NCI-H1694 treated with DMSO at 0.1 percent for 48 hours (cell line): ENCODE data around the gene TAF6L.
"Not testable (repeated sequence)": the region's sequence is repeated elsewhere in the genome, so short reads cannot be mapped to it uniquely, and the experiment has no call there.

ENCODE experiments used
- DNase-seq: peaks from one replicate; lab custom pipeline; 2025; lab: John Stamatoyannopoulos, UW

Gene TAF6L, protein sequence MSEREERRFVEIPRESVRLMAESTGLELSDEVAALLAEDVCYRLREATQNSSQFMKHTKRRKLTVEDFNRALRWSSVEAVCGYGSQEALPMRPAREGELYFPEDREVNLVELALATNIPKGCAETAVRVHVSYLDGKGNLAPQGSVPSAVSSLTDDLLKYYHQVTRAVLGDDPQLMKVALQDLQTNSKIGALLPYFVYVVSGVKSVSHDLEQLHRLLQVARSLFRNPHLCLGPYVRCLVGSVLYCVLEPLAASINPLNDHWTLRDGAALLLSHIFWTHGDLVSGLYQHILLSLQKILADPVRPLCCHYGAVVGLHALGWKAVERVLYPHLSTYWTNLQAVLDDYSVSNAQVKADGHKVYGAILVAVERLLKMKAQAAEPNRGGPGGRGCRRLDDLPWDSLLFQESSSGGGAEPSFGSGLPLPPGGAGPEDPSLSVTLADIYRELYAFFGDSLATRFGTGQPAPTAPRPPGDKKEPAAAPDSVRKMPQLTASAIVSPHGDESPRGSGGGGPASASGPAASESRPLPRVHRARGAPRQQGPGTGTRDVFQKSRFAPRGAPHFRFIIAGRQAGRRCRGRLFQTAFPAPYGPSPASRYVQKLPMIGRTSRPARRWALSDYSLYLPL

DNA sequence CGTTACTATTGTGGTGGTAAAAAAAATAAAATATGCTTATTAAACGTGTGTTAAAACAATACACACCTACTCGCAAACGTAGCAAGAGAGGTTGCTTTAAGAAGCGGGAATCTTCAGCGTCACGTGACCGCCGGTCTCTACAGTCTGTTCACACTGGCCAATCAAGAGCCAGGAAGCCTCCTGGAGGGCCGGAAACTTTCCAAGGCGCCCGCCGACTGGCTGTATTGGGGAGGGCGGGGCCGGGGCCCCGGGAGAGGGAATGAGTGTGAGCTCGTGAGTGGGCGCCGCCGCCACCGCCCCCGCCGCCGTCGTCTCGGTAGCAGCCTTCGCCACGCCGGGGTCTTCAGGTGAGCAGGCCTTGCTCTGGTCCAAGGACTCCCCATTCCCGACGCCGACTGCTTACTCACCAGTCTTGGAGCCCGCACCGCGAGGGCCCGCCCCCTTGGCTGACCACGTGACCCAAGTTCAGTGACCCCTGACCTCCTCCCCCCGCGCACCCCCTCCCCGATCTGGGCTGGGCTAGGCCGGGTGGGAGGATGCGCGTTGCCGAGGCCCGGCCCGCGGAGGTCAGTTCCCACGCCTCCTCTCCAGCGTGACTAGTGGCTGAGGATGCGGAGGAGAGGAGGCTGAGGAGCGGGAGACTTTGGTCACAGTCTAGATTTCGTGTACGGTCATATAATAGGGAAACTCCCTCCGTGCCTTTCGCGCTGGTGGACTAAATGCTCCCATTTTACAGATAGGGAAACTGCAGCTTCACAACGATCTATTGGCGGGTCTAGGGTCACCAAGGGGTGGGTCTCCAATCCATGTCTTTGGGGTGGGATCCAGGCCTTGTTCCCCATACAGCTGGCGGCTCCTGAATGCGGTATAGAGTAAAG, at the start of gene TAF6L:
TSS of gene TAF6L (plus strand) at position 253 of the 878 bp plus-strand sequence. CDS start 4,388 bp downstream, outside the sequence.
- peak; percentile 91 for DNase-seq

DNA sequence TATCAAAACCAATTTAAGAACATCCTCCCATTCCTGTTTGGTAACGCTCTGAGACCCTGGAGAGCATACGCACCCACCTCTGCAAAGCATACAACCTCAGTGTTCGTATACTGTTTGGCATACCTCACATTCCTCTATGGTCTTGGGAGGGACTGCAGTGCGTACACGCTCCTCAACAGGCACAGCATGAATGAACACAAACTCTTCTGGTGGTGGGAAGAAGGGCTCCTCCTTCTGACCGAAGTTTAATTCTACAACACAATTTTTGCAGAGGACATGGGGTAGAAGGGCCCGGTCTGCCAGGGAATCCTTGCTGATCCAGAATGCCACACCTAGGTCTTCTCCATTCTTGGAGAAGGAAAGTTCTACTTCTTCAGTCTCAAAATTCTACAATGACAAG, 49.2 kb upstream of the TAF6L start:
- no peak for DNase-seq

DNA sequence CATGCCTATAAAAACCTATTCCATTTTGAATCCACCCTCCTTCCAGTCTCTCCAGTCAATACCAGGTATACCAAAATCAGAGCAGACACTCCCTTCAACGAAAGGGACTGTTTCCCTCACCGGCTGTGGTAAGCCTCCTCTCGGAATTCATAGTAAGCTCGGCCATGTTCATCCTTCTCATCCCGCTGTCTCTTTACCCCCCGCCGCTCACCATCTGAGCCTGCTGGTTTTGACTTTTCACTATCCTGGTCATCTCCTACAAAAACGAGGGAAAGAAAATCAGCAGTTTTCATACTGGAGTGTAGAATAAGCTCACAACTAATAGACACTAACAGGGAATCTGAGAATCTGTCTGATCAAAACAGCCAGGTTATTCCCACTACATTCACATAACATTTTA, 47.0 kb upstream of the TAF6L start:
- no peak for DNase-seq

DNA sequence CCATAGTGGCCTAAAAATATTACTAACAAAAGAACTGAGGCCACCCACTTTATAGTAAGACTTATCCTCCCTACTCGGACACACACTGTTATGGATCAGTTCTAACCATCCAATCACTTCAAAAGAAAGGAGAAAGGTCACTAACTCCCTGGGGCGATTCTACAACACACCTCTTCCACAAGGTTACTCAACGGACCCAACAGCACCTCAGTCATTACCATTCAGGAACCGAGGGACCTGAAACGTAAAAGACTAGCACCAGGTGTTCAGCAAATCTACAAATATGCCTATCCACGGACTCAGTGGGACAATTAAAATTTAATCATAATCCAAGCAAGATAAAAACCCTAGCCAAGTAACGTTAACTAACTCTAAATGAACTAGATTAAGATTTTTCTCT, 45.5 kb upstream of the TAF6L start:
- DNase-seq = no peak

DNA sequence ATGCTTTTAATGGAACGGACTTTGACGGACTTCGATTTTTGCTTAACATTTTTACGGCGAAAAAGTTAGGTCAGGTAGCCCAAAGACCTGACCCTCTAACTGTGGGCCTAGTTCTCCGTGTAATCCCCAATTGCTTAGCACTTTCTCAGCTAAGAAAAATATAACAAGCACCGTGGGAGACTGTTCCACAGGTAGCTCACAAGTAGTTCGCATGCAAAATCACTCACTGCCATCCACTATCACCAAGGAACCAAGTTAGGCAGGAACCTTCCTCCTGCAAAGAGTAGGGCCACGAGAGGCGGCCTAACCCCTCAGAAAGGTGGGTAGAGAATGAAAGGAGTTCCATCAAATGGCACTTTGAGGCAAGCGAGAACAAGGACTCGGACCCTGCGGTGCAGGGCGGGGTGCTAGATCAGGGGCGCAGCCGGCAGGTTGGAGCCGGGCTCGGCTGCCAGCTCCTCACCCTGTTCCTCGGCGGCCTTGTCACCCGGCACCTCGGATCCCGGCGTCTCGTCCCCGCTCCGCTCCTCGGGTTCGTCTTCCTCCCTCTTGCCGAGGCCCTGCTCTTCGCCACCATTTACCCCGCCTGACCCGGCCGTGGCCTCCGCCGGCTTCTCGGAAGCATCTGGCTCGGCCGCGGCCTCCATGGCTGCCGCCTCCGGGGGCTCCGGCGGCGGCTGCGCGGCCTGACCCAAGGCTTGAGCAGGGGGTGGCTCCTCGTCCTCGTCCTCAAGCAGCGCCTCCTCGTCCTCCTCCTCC, 44.9 kb upstream of the TAF6L start:
- no peak for DNase-seq

DNA sequence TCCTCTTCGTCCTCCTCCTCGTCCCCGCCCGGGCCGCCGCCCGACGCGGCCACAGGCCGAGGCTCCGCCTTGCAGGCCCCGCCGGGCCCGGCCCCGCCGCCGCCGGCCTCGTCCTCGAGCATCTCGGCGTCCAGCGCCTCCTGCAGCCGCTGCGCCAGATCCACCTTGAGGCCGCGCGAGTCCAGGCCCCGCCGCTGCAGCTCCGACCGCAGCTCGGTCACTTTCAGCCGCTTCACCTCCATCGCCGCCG, 44.4 kb upstream of the TAF6L start:
- no peak for DNase-seq

DNA sequence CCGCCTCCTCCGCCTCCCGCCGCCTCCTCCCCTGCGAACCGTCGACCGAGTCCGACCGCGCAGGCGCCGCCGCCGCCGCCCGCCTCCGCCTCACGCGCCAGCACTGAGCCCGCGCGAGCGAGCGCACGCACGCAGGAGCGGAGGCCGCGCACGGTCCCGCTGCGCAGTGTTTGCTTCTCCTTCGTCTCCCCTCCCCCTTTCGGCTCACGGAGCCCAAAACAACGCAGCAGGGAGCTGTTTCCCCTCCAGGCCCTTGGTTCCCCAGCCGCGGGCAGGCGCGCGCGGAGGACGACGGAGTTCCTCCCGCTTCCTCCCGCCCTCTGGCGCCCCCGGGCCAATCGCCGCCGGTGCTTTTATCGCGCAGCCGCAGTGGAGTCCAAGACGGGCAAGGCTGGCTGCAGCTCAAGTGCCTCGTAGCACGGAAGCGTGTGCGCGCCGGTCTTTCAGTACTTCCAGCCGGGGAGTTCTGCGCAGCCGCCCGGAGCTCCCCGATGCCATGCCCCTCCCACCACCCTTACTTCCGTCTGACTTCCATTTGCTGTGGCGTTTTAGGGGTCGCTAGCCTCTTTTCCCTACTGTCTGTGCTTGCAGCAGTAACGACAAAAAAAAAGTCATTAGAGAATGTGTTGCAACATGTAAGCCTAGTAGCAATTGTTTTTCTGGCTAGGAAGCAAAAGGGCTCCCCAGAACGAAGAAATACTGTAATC, 43.9 kb upstream of the TAF6L start, which contains the start of gene HNRNPUL2:
TSS of gene HNRNPUL2 (minus strand) at position 293 of the 707 bp plus-strand sequence. CDS start 301 bp downstream, outside the sequence.
- peak; percentile 95 for DNase-seq

DNA sequence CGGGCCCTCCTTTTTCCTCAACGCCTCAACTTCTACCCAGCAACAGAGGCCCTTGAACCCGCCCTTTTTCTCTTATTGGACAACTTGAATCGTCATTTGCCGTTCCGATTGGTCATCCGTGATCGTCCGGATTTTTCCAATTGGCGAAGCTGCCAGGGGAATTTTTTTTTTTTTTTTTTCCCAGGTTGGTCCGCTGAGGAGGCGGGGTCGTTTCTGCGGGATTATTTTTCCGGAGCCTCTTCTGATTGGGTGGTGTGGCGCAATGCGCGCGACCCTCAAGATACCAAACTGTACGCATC, 43.4 kb upstream of the TAF6L start:
- DNase-seq = peak; percentile 95

DNA sequence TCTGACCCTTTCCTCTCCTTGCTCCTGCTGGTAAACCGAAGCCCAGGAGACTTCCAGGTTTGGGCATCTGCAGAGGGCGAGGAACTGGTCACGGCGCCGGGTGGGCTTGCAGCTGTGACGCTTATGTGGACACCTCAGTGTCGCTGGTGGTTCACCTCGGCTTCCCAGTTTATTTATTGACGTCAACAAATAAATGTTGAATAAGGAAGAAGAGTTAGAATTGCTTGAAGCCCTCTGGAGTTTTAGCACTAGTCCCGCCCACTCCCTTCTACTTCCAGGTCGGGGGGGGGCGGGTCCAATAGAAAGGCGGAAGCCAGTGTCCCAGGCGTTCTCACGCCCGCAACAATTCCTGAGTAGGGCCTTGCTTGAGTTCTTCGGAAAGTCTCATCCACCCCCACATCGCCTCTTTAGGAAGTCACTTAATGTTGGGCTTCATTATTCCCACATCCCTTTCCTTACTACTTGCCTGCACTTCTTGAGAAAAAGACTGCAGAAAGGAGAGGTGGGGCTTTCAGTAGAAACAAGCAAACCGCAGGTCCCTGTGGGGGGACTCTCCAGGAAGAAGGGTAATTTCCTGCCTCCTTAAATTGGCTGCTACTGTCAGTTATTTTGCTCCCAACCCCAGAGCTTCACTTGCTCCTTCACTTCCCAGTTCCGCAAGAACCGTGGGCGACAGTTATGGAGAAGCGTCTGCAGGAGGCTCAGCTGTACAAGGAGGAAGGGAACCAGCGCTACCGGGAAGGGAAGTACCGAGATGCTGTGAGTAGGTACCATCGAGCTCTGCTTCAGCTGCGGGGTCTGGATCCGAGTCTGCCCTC, 42.8 kb upstream of the TAF6L start, which contains the start of gene TTC9C:
TSS of gene TTC9C (plus strand) at position 316 of the 818 bp plus-strand sequence. CDS start at position 679, 363 bp downstream.
- DNase-seq = peak; percentile 74

DNA sequence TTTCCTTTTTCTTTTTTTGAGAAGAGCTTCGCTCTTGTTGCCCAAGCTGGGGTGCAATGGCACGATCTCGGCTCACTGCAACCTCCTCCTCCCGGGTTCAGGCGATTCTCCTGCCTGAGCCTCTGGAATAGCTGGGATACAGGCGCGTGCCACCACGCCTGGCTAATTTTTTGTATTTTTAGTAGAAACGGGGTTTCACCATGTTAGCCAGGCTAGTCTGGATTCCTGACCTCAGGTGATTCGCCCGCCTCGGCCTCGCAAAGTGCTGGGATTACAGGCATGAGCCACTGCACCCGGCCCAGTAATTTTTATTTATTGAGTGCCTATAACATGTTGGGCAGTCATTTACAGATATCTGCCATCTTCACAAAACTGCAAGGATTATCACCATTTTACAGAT, 41.1 kb upstream of the TAF6L start:
- not testable (repeated sequence) for DNase-seq

DNA sequence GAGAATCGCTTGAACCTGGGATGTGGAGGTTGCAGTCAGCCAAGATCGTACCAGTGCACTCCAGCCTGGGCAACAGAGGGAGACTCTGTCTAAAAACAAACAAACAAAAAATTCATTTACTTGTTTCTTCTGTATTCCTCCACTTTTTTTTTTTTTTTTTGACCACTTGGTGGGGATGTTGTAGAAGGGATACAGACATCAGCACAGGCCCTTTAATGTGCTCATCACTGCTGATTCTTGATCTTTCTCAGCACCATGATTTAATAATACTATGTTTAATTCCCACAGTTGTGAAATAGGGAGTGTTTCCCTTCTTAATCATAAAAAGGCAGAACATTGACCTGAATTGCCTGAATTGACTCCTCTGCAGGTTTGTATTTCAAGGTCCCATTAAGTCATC, 38.4 kb upstream of the TAF6L start:
- DNase-seq = no peak

DNA sequence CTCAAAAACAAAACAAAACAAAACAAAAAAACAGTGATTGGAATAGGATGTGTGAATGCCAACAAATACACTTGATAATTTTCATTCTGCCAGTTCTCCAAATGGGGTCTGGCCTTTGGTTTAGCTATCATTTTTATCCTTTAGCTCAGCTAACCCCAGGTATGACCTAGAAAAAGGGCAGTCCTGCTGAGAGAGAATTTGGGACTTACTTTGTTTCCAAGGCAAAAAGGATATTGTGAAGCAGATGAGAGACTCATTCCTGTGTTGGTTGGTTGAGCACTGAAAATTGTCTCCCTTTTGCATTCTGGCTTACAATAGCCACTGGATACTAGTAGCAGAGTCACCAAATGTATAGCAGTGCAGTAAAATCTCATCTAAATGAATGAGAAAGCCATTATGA, 34.0 kb upstream of the TAF6L start:
- DNase-seq = no peak

DNA sequence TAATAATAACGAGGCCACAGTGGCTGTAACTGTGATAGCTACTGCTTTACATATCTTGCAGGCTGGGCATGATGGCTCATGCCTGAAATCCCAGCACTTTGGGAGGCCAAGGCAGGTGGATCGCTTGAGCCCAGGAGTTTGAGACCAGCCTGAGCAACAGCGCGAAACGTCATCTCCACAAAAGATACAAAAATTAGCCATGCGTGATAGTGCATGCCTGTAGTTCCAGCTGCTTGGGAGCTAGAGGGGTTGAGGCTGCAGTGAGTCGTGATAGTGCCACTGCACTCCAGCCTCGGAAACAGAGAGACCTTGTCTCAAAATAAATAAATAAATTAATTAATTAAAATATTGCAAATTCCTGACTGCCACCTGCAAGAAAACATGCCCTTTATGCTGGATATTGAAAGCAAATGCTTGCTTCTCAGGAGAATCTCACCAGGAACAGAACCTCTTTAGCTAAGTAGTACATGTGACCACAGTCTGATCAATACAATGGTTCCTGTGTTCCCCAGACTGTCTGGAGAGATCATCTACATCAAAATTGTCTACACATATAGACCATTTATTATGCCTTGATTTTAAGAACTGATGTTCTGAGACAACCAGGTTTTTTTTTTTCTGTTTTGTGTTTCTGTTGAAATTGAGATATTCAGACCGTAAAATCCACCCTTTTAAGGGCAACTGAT, 23.6 kb upstream of the TAF6L start:
- no peak for DNase-seq

DNA sequence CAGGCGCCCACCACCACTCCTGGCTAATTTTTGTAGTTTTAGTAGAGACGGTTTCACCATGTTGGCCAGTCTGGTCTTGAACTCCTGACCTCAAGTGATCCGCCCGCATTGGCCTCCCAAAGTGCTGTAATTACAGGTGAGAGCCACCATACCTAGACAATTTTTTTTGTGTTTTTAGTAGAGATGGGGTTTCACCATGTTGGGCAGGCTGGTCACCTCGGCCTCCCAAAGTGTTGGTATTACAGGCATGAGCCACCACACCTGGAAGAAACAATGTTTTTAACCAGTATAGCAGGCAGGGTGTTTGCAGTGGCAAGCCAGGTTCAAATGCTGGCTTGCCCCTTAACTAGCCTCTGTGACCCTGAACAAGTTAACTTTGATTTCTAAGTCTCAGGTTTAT, 21.3 kb upstream of the TAF6L start:
- DNase-seq = not testable (repeated sequence)

DNA sequence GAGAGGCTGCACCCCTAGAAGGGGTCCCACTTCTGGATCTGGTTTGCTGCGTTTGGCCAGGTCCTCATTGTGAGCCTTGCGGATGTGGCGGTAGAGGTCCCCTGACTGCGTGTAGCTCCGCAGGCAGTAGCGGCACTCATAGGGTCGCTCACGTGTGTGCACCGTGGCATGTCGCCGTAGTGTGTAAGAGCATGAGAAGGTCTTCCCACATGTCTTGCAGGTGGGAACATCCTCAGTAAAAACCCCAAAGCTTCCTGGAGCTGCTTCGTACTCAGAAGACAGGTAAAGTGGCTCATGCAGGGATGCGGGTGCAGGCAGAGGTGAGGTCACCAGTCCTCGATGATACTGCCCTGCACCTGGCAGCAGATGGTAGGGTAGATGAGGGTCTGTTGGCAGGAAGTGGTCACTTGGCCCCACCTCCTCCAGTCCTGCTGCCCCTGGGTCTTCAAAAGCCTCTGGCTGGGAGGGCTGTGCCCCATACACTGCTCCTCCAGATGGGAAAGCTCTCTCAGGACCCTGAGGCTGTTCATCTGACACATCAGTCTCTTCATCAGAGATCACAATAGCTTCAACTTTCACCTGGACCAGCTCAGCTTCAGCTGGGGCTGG, 18.9 kb upstream of the TAF6L start:
- no peak for DNase-seq

DNA sequence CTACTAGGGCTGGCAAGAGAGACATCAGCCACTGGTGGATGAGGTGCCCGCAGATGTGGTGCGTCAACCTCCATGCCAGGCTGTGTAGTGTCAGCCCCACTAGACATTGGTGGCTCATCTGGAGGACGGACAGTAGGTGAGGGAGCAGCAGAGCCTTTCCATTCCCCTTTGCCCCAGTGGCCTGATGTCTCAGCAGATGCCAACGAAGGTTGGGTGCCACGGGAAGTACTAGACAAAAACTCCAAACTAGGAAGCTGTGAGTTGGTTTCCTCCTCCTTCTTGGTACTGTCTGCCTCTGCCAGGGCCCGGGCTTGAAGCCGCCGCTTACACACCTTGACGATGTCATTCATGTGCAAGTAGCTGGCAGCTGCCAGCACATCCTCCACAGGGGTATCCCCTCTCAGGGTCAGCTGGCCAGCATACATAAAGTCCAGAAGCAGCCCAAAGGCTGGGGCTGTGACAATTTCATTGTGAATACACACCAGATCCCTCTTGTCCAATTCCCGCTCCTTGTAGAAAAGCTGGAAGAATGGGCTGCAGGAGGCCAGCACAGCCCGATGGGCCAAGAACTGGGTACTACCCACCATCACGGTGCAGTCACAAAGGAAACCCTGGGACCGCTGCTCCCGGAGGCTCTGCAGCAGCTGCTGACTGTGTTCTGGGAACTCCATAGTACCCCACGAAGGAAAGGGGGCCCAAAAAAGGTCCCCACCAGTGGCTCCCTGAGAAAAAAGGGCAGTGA, 18.0 kb upstream of the TAF6L start:
- DNase-seq = no peak

DNA sequence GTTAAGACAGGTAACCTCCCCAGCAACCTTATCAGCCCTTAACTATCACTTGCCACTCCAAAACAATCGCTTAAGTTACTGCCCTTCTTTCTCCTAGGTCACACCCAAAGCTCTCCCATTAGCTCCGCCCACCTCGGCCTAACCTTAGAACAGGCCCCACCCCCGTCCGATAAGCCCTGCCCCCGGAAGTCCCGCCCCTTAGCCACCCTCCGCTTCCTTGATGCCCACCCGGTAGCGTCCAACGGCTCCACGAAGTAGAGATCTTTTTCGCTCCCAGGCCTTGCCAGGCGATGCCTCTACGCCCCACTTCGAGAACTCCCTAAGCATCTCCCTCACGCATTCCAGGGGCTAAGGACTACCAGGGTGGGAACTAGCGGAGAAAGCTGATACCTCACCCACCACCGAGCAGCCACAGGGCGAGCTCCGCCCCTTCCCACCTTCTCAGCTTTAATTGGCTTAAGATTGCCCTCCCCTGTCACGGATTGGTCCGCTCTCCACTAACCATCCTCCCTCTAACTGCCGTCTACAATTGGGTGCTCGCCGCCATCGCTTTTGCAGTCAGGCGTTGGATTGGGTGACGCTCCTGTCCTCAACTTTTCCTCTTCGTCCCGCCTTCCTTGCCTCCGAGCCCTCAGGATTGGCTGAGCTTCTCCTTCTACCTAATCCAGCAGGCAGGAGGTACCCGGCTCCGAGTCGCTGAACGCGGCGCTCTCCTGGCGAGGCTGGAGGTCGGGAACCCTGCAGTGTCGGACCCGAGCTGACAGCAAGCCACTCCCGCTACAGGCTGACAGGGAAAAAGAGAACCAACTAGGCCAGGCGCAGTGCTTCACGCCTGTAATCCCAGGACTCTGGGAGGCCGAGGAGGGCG, 17.2 kb upstream of the TAF6L start, which contains the start of gene ZBTB3:
TSS of gene ZBTB3 (minus strand) at position 425 of the 868 bp plus-strand sequence. CDS start 496 bp downstream, outside the sequence.
- peak; percentile 97 for DNase-seq
